CD4-positive, alpha-beta T cell (primary cell): ENCODE results near the gene CPNE4. TPM values are rescaled to one million over a fixed set of nuclear protein-coding genes. Genes with fewer than 3 reads are reported as not detected.

Experiments used
- ATAC-seq: fragments of 200-7000 bp; cut with Tn5 transposase; one replicate; pipeline ENCODE4 v1.10.0; 2022; ENCODE audit warnings: mild to moderate bottlenecking; ENCODE audit not compliant: poor library complexity
- CTCF ChIA-PET: fragments of 350-600 bp; sonication (Branson Sonifier 250); formaldehyde crosslinking; loops from one replicate; lab custom pipeline; 2021; ENCODE audit warnings: antibody characterized with exemption, inconsistent platforms; lab: Charles Lee
- POLR2A ChIA-PET: fragments of 350-600 bp; sonication (Branson Sonifier 250); formaldehyde crosslinking; loops from one replicate; lab custom pipeline; 2021; ENCODE audit warnings: antibody characterized with exemption, inconsistent platforms; lab: Charles Lee
- DNase-seq, 14 experiments: peaks; one replicate each; pipeline ENCODE4 v3.0.0-alpha.2; 2013 to 2020; ENCODE audit warnings: mixed read lengths in 2 of 14
- H3K27ac ChIP-seq, 2 donors: one replicate each; pipeline versions ENCODE4 v1.5.1 to v1.7.0; 2013; ENCODE audit warnings: low read length in 2 of 2, low read depth in 1 of 2, mild to moderate bottlenecking in 1 of 2
- H3K27me3 ChIP-seq, 2 experiments: 1 replicate in 1 of 2; 2 replicates in 1 of 2; pipeline versions ENCODE4 v1.6.1 to v1.7.0; 2013; ENCODE audit warnings: low read length in 2 of 2, control low read depth in 1 of 2, mild to moderate bottlenecking in 1 of 2, moderate library complexity in 1 of 2; ENCODE audit not compliant: insufficient read depth in 2 of 2, control insufficient read depth in 1 of 2
- H3K36me3 ChIP-seq: one replicate; pipeline ENCODE4 v1.6.1; 2013; ENCODE audit warnings: low read length, control low read depth; ENCODE audit not compliant: insufficient read depth
- H3K4me1 ChIP-seq: one replicate; pipeline ENCODE4 v1.6.1; 2013; ENCODE audit warnings: low read length, control low read depth; ENCODE audit not compliant: insufficient read depth
- H3K4me3 ChIP-seq: one replicate; pipeline ENCODE4 v1.5.1; 2013; ENCODE audit warnings: mild to moderate bottlenecking, low read length, moderate library complexity
- H3K9me3 ChIP-seq, 2 experiments: 1 replicate in 1 of 2; 2 replicates in 1 of 2; pipeline versions ENCODE4 v1.6.1 to v1.7.0; 2013; ENCODE audit warnings: low read length in 2 of 2, mild to moderate bottlenecking in 2 of 2, control low read depth in 1 of 2, moderate library complexity in 1 of 2; ENCODE audit not compliant: control insufficient read depth in 1 of 2, insufficient read depth in 1 of 2
- H3K27ac Mint-ChIP-seq: one replicate; pipeline ENCODE4 v1.8.0; 2020; ENCODE audit warnings: mixed read lengths
- H3K27me3 Mint-ChIP-seq: one replicate; pipeline ENCODE4 v1.8.0; 2021; ENCODE audit warnings: mixed read lengths
- H3K36me3 Mint-ChIP-seq: one replicate; pipeline ENCODE4 v1.8.0; 2021; ENCODE audit warnings: low read depth, mixed read lengths
- H3K4me1 Mint-ChIP-seq: one replicate; pipeline ENCODE4 v1.8.0; 2021; ENCODE audit warnings: low read depth, mixed read lengths
- H3K4me3 Mint-ChIP-seq: one replicate; pipeline ENCODE4 v1.8.0; 2020; ENCODE audit warnings: mild to moderate bottlenecking, mixed read lengths
- H3K9me3 Mint-ChIP-seq: one replicate; pipeline ENCODE4 v1.8.0; 2020; ENCODE audit warnings: mixed read lengths
- CTCF ChIP-seq: fragments of 200-600 bp; IDR thresholded peaks from one replicate; pipeline ENCODE4 v1.8.0; 2022; ENCODE audit warnings: antibody characterized with exemption, mild to moderate bottlenecking
- intact Hi-C, 2 experiments: fragments of 100-400 bp; cut with DNase I in 1 of 2; cut with micrococcal nuclease in 1 of 2; formaldehyde crosslinking; loops; one replicate each; pipeline versions ENCODE4 v1.15.1 to v1.9.0; 2023 to 2025; cut with DNase I, micrococcal nuclease
- total RNA-seq, 174 experiments: library from RNA in 2 of 174; stranded (reverse) in 2 of 174; gene quantifications; one replicate each; pipeline ENCODE4 v1.2.3 and lab custom pipeline; 2021 to 2026

The CPNE4 gene
- total RNA-seq, 2 experiments from 2014 or later: not detected

- H3K4me1 Mint-ChIP-seq: no peaks in the 10 kb centered on the region
- no peak for TF ChIP-seq CTCF
Observed at GRCh38 chr3:131597816-131598215, 437.0 kb downstream of the CPNE4 start.

GRCh38 chr3:131596884-131597283 lies 437.9 kb downstream of the CPNE4 start:
- Histone ChIP-seq H3K9me3 (no peaks in the 10 kb centered on the region), H3K27ac (no peak overlapping the region), H3K4me3 (no peak overlapping the region), H3K4me1 (no peaks in the 10 kb centered on the region), H3K27me3 (peaks cover 0 to 5% of the 10 kb centered on the region in 2 experiments), H3K36me3 (no peaks in the 10 kb centered on the region)
- Mint-ChIP-seq H3K27ac (no peak overlapping the region), H3K9me3 (no peaks in the 10 kb centered on the region), H3K4me1 (no peaks in the 10 kb centered on the region), H3K36me3 (no peaks in the 10 kb centered on the region), H3K4me3 (no peak overlapping the region), H3K27me3 (peaks cover 26% of the 10 kb centered on the region)
- ChIA-PET POLR2A (no interaction called here), CTCF (no interaction called here)
- intact Hi-C loops: no loop called here
- TF ChIP-seq CTCF: no peak
- DNase-seq (no peak), ATAC-seq (no peak)

More at GRCh38 chr3:131597816-131598215, 437.0 kb downstream of the CPNE4 start:
- ChIA-PET CTCF (no interaction called here), POLR2A (no interaction called here)
- Mint-ChIP-seq H3K9me3 (no peaks in the 10 kb centered on the region), H3K36me3 (no peaks in the 10 kb centered on the region), H3K4me3 (no peak overlapping the region), H3K27me3 (peaks cover 29% of the 10 kb centered on the region), H3K27ac (no peak overlapping the region)
- H3K4me1 ChIP-seq: no peaks in the 10 kb centered on the region
- no peaks in the 10 kb centered on the region for H3K9me3 ChIP-seq
- DNase-seq (no peak), ATAC-seq (no peak)
- peaks cover 0 to 5% of the 10 kb centered on the region in 2 experiments for H3K27me3 ChIP-seq
- H3K36me3 ChIP-seq: no peaks in the 10 kb centered on the region
- H3K27ac ChIP-seq: no peak overlapping the region
- intact Hi-C loops: no loop called here
- H3K4me3 ChIP-seq: no peak overlapping the region

- no peak overlapping the region for H3K4me3 ChIP-seq
- Mint-ChIP-seq H3K9me3 (no peaks in the 10 kb centered on the region), H3K4me1 (no peaks in the 10 kb centered on the region), H3K27ac (no peak overlapping the region), H3K36me3 (no peaks in the 10 kb centered on the region), H3K4me3 (no peak overlapping the region), H3K27me3 (peaks cover 32% of the 10 kb centered on the region)
- no peak for TF ChIP-seq CTCF
- CTCF ChIA-PET: interaction anchor here (1.2 to 1.7 kb wide), 2 partner anchors 9 to 13 kb away, joined by 3 read pairs; no protein-coding TSS in a partner anchor
- ATAC-seq (no peak), DNase-seq (no peak)
- H3K9me3 ChIP-seq: no peaks in the 10 kb centered on the region
- POLR2A ChIA-PET: no interaction called here
- no peaks in the 10 kb centered on the region for H3K36me3 ChIP-seq
- intact Hi-C loops: no loop called here
- H3K27me3 ChIP-seq: peaks cover 0 to 6% of the 10 kb centered on the region in 2 experiments
- H3K27ac ChIP-seq: no peak overlapping the region
- no peaks in the 10 kb centered on the region for H3K4me1 ChIP-seq
Observed at GRCh38 chr3:131591394-131592014, 443.3 kb downstream of the CPNE4 start.
